NT2/D1 (cell line): Measurements from ENCODE around the gene KBTBD13.

Experiments
- SUZ12 ChIP-seq: IDR thresholded peaks from 2 replicates; pipeline ENCODE4 v1.6.1; 2011; ENCODE audit not compliant: insufficient read length, insufficient read depth; ENCODE audit errors: extremely low read depth
- YY1 ChIP-seq: IDR thresholded peaks from 2 replicates; pipeline ENCODE4 v1.6.1; 2011; ENCODE audit not compliant: insufficient read length, insufficient read depth

DNA sequence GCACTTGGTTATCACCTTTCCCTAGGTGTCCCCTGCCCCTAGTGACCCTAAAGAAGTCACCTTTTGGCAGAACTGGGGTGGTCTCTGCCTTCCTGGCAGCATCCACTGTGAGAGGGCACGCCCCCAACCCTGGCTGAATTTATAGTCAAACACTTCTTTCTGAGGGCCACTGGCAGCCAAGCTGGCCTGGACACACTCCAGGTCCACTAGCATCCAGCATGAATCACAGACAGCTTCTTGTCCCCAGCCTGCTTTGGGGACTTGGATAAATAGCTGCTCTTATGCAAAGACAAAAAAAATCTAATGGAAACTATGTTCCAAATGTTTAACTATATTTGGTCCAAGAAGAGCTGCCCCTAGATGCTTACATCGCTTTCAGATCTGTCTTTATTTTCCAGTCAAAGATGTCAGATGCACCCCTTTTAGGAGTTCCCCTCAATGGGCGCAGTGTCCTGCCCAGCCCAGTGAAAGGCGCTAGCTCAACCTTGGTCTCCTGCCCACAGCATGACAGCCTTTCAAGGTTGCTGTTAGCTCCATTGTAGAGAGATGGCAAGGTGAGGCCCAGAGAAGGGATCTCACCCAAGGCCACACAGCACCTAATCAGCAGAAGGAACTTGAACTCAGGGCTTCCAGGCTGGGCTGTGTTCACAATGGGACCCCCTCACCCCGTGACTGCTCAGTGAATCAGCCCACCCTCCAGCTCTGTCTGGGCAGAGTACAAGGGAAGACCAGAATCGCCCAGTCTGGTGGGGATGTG, 15.7 kb upstream of the KBTBD13 start:
- TF ChIP-seq YY1 (no peak), SUZ12 (no peak)
